MM.1S (cell line): ENCODE measurements around the gene SETBP1.

Source experiments
- EZH2 ChIP-seq: fragments of 300-600 bp; sonication (generic); optimal IDR thresholded peaks from 2 replicates; pipeline ENCODE3; 2017; ENCODE audit warnings: low read depth, mild to moderate bottlenecking, antibody characterized with exemption, low read length, mixed read lengths
- EZH2phosphoT487 ChIP-seq: fragments of 300-600 bp; sonication (generic); IDR thresholded peaks from 2 replicates; pipeline ENCODE4 v1.6.1; 2018; ENCODE audit warnings: antibody characterized with exemption, low read length
- TF ChIP-seq, protein P1 (sequence below): fragments of 300-600 bp; sonication (generic); IDR thresholded peaks from 2 replicates; pipeline ENCODE4 v1.5.1; 2016; ENCODE audit warnings: antibody characterized with exemption, low read length, mixed read lengths

DNA sequence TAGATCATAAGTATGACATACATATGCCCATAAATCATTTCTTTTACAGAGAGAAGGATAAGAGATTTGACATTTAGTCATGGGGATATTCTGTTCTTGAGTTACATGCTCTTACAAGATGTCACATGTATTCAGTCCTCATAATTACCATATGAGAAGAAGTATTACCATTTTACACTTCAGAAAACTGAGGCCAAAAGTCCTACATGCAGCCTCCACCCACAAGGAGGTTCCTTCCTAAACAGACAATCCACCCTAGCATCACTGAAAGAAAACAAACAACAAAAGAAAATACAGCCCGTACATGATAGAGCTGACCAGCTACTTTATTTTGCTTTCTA lies 335.1 kb downstream of the SETBP1 start:
- TF ChIP-seq EZH2 (no peak), EZH2phosphoT487 (no peak)
- TF ChIP-seq, protein P1, sequence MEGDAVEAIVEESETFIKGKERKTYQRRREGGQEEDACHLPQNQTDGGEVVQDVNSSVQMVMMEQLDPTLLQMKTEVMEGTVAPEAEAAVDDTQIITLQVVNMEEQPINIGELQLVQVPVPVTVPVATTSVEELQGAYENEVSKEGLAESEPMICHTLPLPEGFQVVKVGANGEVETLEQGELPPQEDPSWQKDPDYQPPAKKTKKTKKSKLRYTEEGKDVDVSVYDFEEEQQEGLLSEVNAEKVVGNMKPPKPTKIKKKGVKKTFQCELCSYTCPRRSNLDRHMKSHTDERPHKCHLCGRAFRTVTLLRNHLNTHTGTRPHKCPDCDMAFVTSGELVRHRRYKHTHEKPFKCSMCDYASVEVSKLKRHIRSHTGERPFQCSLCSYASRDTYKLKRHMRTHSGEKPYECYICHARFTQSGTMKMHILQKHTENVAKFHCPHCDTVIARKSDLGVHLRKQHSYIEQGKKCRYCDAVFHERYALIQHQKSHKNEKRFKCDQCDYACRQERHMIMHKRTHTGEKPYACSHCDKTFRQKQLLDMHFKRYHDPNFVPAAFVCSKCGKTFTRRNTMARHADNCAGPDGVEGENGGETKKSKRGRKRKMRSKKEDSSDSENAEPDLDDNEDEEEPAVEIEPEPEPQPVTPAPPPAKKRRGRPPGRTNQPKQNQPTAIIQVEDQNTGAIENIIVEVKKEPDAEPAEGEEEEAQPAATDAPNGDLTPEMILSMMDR: no peak
